Vagina (tissue), 2 donors: Measurements from ENCODE around the gene SPRR3. TPM values are rescaled to one million over a fixed set of nuclear protein-coding genes. Genes with fewer than 3 reads are reported as not detected.
A peak's percentile ranks its signal among the peaks of the same experiment; 100 is the strongest.

Experiments
- DNase-seq, 2 donors: peaks; one replicate each; pipeline ENCODE4 v3.0.0-alpha.2; 2017; ENCODE audit errors: extremely low spot score in 2 of 2
- H3K27ac ChIP-seq: fragments of 200-600 bp; sonication (generic); one replicate; pipeline ENCODE4 v1.5.1; 2019
- H3K27me3 ChIP-seq: fragments of 200-600 bp; sonication (generic); one replicate; pipeline ENCODE4 v1.5.1; 2019
- H3K36me3 ChIP-seq, 2 donors: fragments of 200-600 bp; sonication (generic); one replicate each; pipeline ENCODE4 v1.5.1; 2017 to 2019
- H3K4me1 ChIP-seq: fragments of 200-600 bp; sonication (generic); one replicate; pipeline ENCODE4 v1.5.1; 2019
- H3K4me3 ChIP-seq, 2 donors: fragments of 200-600 bp; sonication (generic); 1 replicate in 1 of 2; 2 replicates in 1 of 2; pipeline ENCODE4 v1.5.1; 2016 to 2019
- H3K9me3 ChIP-seq: fragments of 200-600 bp; sonication (generic); one replicate; pipeline ENCODE4 v1.5.1; 2019
- CTCF ChIP-seq, 3 experiments: fragments of 450-650 bp in 2 of 3; fragments of 200-600 bp in 1 of 3; sonication (generic) in 1 of 3; IDR thresholded peaks; one replicate each; pipeline ENCODE4 v1.5.1; 2017 to 2019; ENCODE audit warnings: antibody characterized with exemption in 3 of 3, mild to moderate bottlenecking in 2 of 3, moderate library complexity in 2 of 3
- POLR2A ChIP-seq, 2 donors: fragments of 450-650 bp; IDR thresholded peaks; one replicate each; pipeline ENCODE4 v1.6.1; 2017; ENCODE audit warnings: antibody characterized with exemption in 2 of 2, mild to moderate bottlenecking in 2 of 2, moderate library complexity in 2 of 2
- POLR2AphosphoS5 ChIP-seq, 2 donors: sonication (generic); formaldehyde crosslinking; IDR thresholded peaks; one replicate each; pipeline ENCODE4 v1.9.0; 2017; ENCODE audit warnings: antibody characterized with exemption in 2 of 2, mild to moderate bottlenecking in 2 of 2, low read depth in 1 of 2; ENCODE audit not compliant: insufficient read depth in 1 of 2
- intact Hi-C: fragments of 100-400 bp; cut with DNase I; formaldehyde crosslinking; loops from one replicate; pipeline ENCODE4 v1.15.1; 2023
- small RNA-seq: library from RNA; depleted of rRNA; stranded (forward); fragments of <200 nt; gene quantifications from one replicate; pipeline ENCODE3, GENCODE V24; 2016
- total RNA-seq: library from RNA; depleted of rRNA; stranded (reverse); fragments of >200 nt; gene quantifications from one replicate; pipeline ENCODE4 v1.2.3, GENCODE V29; 2016

SPRR3 gene
- total RNA-seq, 1 donor from 2014 or later, result 1,163 TPM

- no peak for DNase-seq
- Histone ChIP-seq H3K27me3 (no peaks in the 10 kb centered on the region), H3K9me3 (no peaks in the 10 kb centered on the region), H3K27ac (no peak within 1 kb of the TSS), H3K4me1 (no peaks in the 10 kb centered on the region), H3K36me3 (no peaks in the 10 kb centered on the region), H3K4me3 (no peak within 1 kb of the TSS)
- TF ChIP-seq POLR2A (IDR thresholded peaks at IDR 0.05), result no peak
- no peak for TF ChIP-seq POLR2AphosphoS5 (IDR thresholded peaks at IDR 0.05; ENCODE audit: insufficient read depth in 1 of 2, low read depth in 1 of 2)
- TF ChIP-seq CTCF (IDR thresholded peaks at IDR 0.05), result no peak
- intact Hi-C loops, result no loop called here
Measured at GRCh38 chr1:153040950-153041631, 39.5 kb downstream of the SPRR3 start, which contains the start of gene SPRR2D. Gene SPRR2D (minus strand): TSS chr1:153041120. CDS start chr1:153040346, 774 bp downstream.

- H3K4me3 ChIP-seq, result no peak overlapping the region
- no peaks in the 10 kb centered on the region for H3K4me1 ChIP-seq
- H3K27ac ChIP-seq, result no peak overlapping the region
- H3K27me3 ChIP-seq, result no peaks in the 10 kb centered on the region
- H3K9me3 ChIP-seq, result no peaks in the 10 kb centered on the region
- H3K36me3 ChIP-seq, result no peaks in the 10 kb centered on the region
- DNase-seq, result no peak
- no peak for TF ChIP-seq POLR2AphosphoS5 (IDR thresholded peaks at IDR 0.05; ENCODE audit: insufficient read depth in 1 of 2, low read depth in 1 of 2)
- TF ChIP-seq CTCF (IDR thresholded peaks at IDR 0.05), result no peak
- TF ChIP-seq POLR2A (IDR thresholded peaks at IDR 0.05), result no peak
- intact Hi-C loops, result no loop called here
Measured at GRCh38 chr1:153049211-153049610, 47.7 kb downstream of the SPRR3 start.

Small RNA genes lying within 50 kb of the gene (small RNA-seq; reads per million reads assigned to genes)
- gene AL356867.1 (not detected), gene RF00322 (not detected), gene SPRR1A (0.95 reads per million, percentile 15 among the genes with 10 or more reads in this experiment)

Other genes starting within 250 kb of the SPRR3 start
- gene KPRP, start 243.7 kb upstream of the SPRR3 start, total RNA-seq, result 1.2 TPM
- not detected for gene LCE1F, start 226.6 kb upstream of the SPRR3 start, total RNA-seq
- not detected for gene LCE1E, start 215.5 kb upstream of the SPRR3 start, total RNA-seq
- gene LCE1D, start 205.0 kb upstream of the SPRR3 start, total RNA-seq, result not detected
- gene LCE1C, start 195.1 kb upstream of the SPRR3 start, total RNA-seq, result not detected
- not detected for gene LCE1B, start 189.8 kb upstream of the SPRR3 start, total RNA-seq
- not detected for gene LCE1A, start 174.3 kb upstream of the SPRR3 start, total RNA-seq
- gene LCE6A, start 158.9 kb upstream of the SPRR3 start, total RNA-seq, result not detected
- not detected for gene LCE7A, start 141.8 kb upstream of the SPRR3 start, total RNA-seq
- gene SMCP, start 123.4 kb upstream of the SPRR3 start, total RNA-seq, result not detected
- 169 TPM for gene IVL, start 93.2 kb upstream of the SPRR3 start, total RNA-seq
- gene SPRR5, start 54.5 kb upstream of the SPRR3 start, total RNA-seq, result not detected
- not detected for gene SPRR4, start 31.1 kb upstream of the SPRR3 start, total RNA-seq
- 109 TPM for gene SPRR1A, start 17.7 kb upstream of the SPRR3 start, total RNA-seq
- gene SPRR1B, start 29.5 kb downstream of the SPRR3 start, total RNA-seq, result 216 TPM
- gene SPRR2D, start 39.4 kb downstream of the SPRR3 start, total RNA-seq, result 49.6 TPM
- gene SPRR2A, start 55.8 kb downstream of the SPRR3 start, total RNA-seq, result 74.6 TPM
- gene SPRR2B, start 69.9 kb downstream of the SPRR3 start, total RNA-seq, result not detected
- gene SPRR2E, start 92.8 kb downstream of the SPRR3 start, total RNA-seq, result 11.8 TPM
- gene SPRR2F, start 111.8 kb downstream of the SPRR3 start, total RNA-seq, result 2.5 TPM
- not detected for gene SPRR2G, start 149.1 kb downstream of the SPRR3 start, total RNA-seq
- not detected for gene LELP1, start 201.7 kb downstream of the SPRR3 start, total RNA-seq
- gene PRR9, start 215.8 kb downstream of the SPRR3 start, total RNA-seq, result not detected